AG09309 (cell line): ENCODE measurements around the gene GNG12.
A peak's percentile ranks its signal among the peaks of the same experiment; 100 is the strongest.

Source experiments
- DNase-seq: peaks from one replicate; pipeline ENCODE4 v3.0.0-alpha.2; 2010; ENCODE audit warnings: low read depth
- H3K4me3 ChIP-seq: 2 replicates; pipeline ENCODE4 v1.5.1; 2011; ENCODE audit warnings: mild to moderate bottlenecking, low read depth, low read length, moderate library complexity; ENCODE audit not compliant: control insufficient read depth
- CTCF ChIP-seq: IDR thresholded peaks from 2 replicates; pipeline ENCODE4 v1.5.1; 2011; ENCODE audit warnings: mild to moderate bottlenecking, low read depth, low read length, inconsistent platforms; ENCODE audit not compliant: insufficient read depth, control insufficient read depth; ENCODE audit errors: missing control alignments

GNG12 gene

GRCh38 chr1:67844988-67845387 is 11.7 kb upstream of the GNG12 start:
- no peak overlapping the region for H3K4me3 ChIP-seq
- TF ChIP-seq CTCF = no peak
- DNase-seq = no peak

- H3K4me3 ChIP-seq = no peak overlapping the region
- TF ChIP-seq CTCF = no peak
- DNase-seq = no peak
Measured at GRCh38 chr1:67843746-67844145, 10.5 kb upstream of the GNG12 start.

GRCh38 chr1:67843331-67843730 is 10.1 kb upstream of the GNG12 start:
- no peak for DNase-seq
- no peak overlapping the region for H3K4me3 ChIP-seq
- no peak for TF ChIP-seq CTCF

- no peak overlapping the region for H3K4me3 ChIP-seq
- no peak for TF ChIP-seq CTCF
- peak; percentile 75 for DNase-seq
Measured at GRCh38 chr1:67840449-67840848, 7.2 kb upstream of the GNG12 start.

GRCh38 chr1:67839826-67840225 is 6.6 kb upstream of the GNG12 start:
- DNase-seq = no peak
- H3K4me3 ChIP-seq = no peak overlapping the region
- no peak for TF ChIP-seq CTCF

- TF ChIP-seq CTCF = no peak
- peak; percentile 20 for DNase-seq
- H3K4me3 ChIP-seq = no peak overlapping the region
Measured at GRCh38 chr1:67838180-67838910, 5.1 kb upstream of the GNG12 start.
